Upper lobe of left lung (tissue), 4 donors: ENCODE data around the gene KCNMA1.

ENCODE experiments used
- POLR2A ChIP-seq, 4 donors: fragments of 450-650 bp; IDR thresholded peaks; one replicate each; pipeline ENCODE4 v1.5.1; 2016 to 2017; ENCODE audit warnings: antibody characterized with exemption in 4 of 4, mild to moderate bottlenecking in 2 of 4
- TF ChIP-seq, protein P1 (sequence below), 6 experiments: fragments of 450-650 bp in 4 of 6; fragments of 200-600 bp in 2 of 6; sonication (generic) in 2 of 6; IDR thresholded peaks; one replicate each; pipeline ENCODE4 v1.5.1; 2016 to 2019; ENCODE audit warnings: antibody characterized with exemption in 6 of 6

DNA sequence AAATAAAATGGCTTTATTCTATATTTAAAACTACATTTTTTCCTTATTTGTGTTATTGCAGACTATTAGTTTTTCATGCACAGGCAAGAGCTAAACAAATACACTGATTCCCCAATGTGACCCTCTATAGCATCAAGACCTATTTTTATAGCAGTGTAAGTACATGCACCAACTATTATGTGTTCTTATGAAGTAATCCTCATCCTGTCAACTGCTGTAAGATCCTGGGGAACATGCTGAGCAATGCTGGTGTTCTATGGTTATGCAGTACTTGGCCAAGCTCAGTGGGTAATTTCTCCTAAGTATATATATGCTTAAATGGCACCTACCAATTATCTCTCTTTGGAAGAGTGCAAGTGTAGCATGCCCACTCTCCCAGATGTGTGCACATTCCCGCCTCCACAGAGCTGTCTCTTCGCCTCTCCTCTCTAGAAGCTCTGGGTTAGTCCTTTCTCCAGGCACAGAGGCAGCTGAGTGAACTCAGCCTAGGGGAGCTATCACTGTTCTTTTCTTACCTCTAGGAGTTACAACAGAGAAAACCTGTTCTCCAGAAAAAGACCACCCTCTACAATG, 428.8 kb downstream of the KCNMA1 start:
- TF ChIP-seq, protein P1, sequence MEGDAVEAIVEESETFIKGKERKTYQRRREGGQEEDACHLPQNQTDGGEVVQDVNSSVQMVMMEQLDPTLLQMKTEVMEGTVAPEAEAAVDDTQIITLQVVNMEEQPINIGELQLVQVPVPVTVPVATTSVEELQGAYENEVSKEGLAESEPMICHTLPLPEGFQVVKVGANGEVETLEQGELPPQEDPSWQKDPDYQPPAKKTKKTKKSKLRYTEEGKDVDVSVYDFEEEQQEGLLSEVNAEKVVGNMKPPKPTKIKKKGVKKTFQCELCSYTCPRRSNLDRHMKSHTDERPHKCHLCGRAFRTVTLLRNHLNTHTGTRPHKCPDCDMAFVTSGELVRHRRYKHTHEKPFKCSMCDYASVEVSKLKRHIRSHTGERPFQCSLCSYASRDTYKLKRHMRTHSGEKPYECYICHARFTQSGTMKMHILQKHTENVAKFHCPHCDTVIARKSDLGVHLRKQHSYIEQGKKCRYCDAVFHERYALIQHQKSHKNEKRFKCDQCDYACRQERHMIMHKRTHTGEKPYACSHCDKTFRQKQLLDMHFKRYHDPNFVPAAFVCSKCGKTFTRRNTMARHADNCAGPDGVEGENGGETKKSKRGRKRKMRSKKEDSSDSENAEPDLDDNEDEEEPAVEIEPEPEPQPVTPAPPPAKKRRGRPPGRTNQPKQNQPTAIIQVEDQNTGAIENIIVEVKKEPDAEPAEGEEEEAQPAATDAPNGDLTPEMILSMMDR (IDR thresholded peaks at IDR 0.05) = no peak
- TF ChIP-seq POLR2A (IDR thresholded peaks at IDR 0.05) = no peak
